ENCODE measurements around the gene KLHL29. TPM values are rescaled to one million over a fixed set of nuclear protein-coding genes. Genes with fewer than 3 reads are reported as not detected.

KLHL29 gene
- polyA plus RNA-seq, 1 donor from 2014 or later = 42.4 TPM

DNA sequence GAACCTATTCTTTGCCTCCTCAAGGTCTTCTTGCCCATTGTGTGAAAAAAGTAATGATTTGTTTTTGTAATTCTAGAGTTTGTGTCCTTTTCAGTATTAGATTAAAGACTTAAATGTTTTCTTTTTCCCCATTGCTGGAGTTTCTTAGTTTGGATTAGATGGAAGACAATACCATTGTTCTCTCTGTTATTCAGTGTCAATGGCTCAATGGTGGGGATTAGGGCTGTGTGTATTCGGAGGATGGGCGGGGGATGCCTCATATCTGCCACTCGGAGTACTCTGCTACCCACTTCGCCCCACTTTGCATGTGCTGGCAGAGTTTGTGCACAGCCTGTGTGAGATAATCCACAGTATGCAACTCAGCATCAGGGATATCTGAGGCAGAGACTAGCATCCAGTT, 90.1 kb downstream of the KLHL29 start:
- TF ChIP-seq MXI1 (conservative IDR thresholded peaks at IDR 0.05; ENCODE audit: poor library complexity, severe bottlenecking) (no peak), RAD21 (conservative IDR thresholded peaks at IDR 0.05) (no peak), SMC3 (conservative IDR thresholded peaks at IDR 0.05; ENCODE audit: poor library complexity) (no peak), TAF1 (IDR thresholded peaks at IDR 0.05; ENCODE audit: low read depth) (no peak), EZH2 (IDR thresholded peaks at IDR 0.05; ENCODE audit: borderline replicate concordance, insufficient read depth, low read length, poor library complexity, severe bottlenecking) (no peak), POLR2AphosphoS5 (IDR thresholded peaks at IDR 0.05) (no peak), EP300 (conservative IDR thresholded peaks at IDR 0.05; ENCODE audit: poor library complexity, severe bottlenecking) (no peak), CTCF (IDR thresholded peaks at IDR 0.05; ENCODE audit: poor library complexity, severe bottlenecking) (no peak)
- TF ChIP-seq, protein P1, sequence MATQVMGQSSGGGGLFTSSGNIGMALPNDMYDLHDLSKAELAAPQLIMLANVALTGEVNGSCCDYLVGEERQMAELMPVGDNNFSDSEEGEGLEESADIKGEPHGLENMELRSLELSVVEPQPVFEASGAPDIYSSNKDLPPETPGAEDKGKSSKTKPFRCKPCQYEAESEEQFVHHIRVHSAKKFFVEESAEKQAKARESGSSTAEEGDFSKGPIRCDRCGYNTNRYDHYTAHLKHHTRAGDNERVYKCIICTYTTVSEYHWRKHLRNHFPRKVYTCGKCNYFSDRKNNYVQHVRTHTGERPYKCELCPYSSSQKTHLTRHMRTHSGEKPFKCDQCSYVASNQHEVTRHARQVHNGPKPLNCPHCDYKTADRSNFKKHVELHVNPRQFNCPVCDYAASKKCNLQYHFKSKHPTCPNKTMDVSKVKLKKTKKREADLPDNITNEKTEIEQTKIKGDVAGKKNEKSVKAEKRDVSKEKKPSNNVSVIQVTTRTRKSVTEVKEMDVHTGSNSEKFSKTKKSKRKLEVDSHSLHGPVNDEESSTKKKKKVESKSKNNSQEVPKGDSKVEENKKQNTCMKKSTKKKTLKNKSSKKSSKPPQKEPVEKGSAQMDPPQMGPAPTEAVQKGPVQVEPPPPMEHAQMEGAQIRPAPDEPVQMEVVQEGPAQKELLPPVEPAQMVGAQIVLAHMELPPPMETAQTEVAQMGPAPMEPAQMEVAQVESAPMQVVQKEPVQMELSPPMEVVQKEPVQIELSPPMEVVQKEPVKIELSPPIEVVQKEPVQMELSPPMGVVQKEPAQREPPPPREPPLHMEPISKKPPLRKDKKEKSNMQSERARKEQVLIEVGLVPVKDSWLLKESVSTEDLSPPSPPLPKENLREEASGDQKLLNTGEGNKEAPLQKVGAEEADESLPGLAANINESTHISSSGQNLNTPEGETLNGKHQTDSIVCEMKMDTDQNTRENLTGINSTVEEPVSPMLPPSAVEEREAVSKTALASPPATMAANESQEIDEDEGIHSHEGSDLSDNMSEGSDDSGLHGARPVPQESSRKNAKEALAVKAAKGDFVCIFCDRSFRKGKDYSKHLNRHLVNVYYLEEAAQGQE (IDR thresholded peaks at IDR 0.05; ENCODE audit: borderline replicate concordance) = no peak
- H2AFZ ChIP-seq (ENCODE audit: low read depth, low read length) = no peak overlapping the region
- no peak overlapping the region for H3K4me2 ChIP-seq (ENCODE audit: low read length)
- no peak overlapping the region for H3K9ac ChIP-seq (ENCODE audit: low read length)
- H3K9me3 ChIP-seq (ENCODE audit: low read length) = no peaks in the 10 kb centered on the region
- H3K9me2 ChIP-seq (ENCODE audit: insufficient read depth, low read length) = no peaks in the 10 kb centered on the region
- H3K27ac ChIP-seq (ENCODE audit: low read length) = no peak overlapping the region
- H3K36me3 ChIP-seq (ENCODE audit: insufficient read depth, low read length) = no peaks in the 10 kb centered on the region
- H4K20me1 ChIP-seq (ENCODE audit: insufficient read depth) = peaks cover 5% of the 10 kb centered on the region
- H3K79me2 ChIP-seq (replicated peaks; ENCODE audit: insufficient read depth, low read length) = peaks cover 3% of the 10 kb centered on the region
- H3F3A ChIP-seq (ENCODE audit: insufficient read depth, low read length, poor library complexity, severe bottlenecking) = no peaks in the 10 kb centered on the region
- no peaks in the 10 kb centered on the region for H3K27me3 ChIP-seq (ENCODE audit: insufficient read depth, low read depth, low read length)
- no peak overlapping the region for H3K4me3 ChIP-seq (ENCODE audit: low read length)

GRCh38 chr2:23475473-23475872, 90.5 kb downstream of the KLHL29 start:
- no peaks in the 10 kb centered on the region for H3F3A ChIP-seq (ENCODE audit: insufficient read depth, low read length, poor library complexity, severe bottlenecking)
- H3K4me2 ChIP-seq (ENCODE audit: low read length) = no peak overlapping the region
- no peak overlapping the region for H2AFZ ChIP-seq (ENCODE audit: low read depth, low read length)
- H3K9me3 ChIP-seq (ENCODE audit: low read length) = no peaks in the 10 kb centered on the region
- H3K4me3 ChIP-seq (ENCODE audit: low read length) = no peak overlapping the region
- peaks cover 3% of the 10 kb centered on the region for H3K79me2 ChIP-seq (replicated peaks; ENCODE audit: insufficient read depth, low read length)
- TF ChIP-seq TAF1 (IDR thresholded peaks at IDR 0.05; ENCODE audit: low read depth) = no peak
- no peak for TF ChIP-seq SMC3 (conservative IDR thresholded peaks at IDR 0.05; ENCODE audit: poor library complexity)
- no peak for TF ChIP-seq CTCF (IDR thresholded peaks at IDR 0.05; ENCODE audit: poor library complexity, severe bottlenecking)
- peaks cover 4% of the 10 kb centered on the region for H4K20me1 ChIP-seq (ENCODE audit: insufficient read depth)
- H3K36me3 ChIP-seq (ENCODE audit: insufficient read depth, low read length) = no peaks in the 10 kb centered on the region
- no peaks in the 10 kb centered on the region for H3K9me2 ChIP-seq (ENCODE audit: insufficient read depth, low read length)
- H3K27ac ChIP-seq (ENCODE audit: low read length) = no peak overlapping the region
- no peaks in the 10 kb centered on the region for H3K27me3 ChIP-seq (ENCODE audit: insufficient read depth, low read depth, low read length)
- H3K9ac ChIP-seq (ENCODE audit: low read length) = no peak overlapping the region
